ENCODE data around the gene WWOX. TPM values are rescaled to one million over a fixed set of nuclear protein-coding genes. Genes with fewer than 3 reads are reported as not detected.

Gene WWOX
- total and polyA plus RNA-seq, 2 of the 13 experiments (the other 11 are each of a cell fraction or from before 2014, with no cell fraction given), result 9.1 to 37.4 TPM

DNA sequence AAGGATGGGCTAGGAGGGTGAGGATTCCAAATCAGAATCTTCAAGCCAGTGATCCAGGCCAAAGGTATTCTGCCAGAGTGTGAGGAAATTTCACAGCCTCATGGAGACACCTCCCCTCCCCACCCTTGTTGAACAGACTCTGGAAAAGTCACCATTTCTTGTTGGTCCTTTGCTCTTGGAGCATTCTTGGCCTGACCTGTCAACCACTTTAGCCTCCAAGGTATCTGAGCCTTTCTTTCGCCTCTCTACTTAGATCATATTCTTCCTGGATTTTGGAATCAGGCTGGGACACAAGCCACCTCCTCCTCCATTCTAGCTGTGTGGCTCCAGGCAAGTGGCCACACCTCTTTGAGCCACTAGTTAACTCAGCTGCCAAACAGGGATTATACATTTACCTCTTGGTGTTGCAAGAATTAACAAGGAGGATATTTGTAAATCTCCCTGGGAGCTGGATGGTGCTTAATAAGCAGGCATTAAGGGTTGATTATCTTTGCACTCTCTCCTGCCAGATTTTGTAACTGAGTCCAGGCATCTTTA, 193.5 kb downstream of the WWOX start (continued):
- TF ChIP-seq ZNF788 (CRISPR knock-in tag; IDR thresholded peaks at IDR 0.05; ENCODE audit: borderline replicate concordance), result peak; percentile 35; the same call in 1 of the 2 replicates
- TF ChIP-seq, protein P1, sequence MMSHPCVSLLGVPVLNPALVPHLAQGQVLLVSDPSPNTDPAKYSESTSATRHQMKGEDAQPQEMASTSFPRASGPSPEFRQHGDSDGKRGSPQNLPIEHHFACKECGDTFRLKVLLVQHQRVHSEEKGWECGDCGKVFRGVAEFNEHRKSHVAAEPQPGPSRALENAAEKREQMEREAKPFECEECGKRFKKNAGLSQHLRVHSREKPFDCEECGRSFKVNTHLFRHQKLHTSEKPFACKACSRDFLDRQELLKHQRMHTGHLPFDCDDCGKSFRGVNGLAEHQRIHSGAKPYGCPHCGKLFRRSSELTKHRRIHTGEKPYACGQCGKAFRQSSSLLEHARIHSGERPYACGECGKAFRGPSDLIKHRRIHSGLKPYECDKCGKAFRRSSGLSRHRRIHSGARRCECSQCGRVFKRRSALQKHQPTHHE (CRISPR knock-in tag; IDR thresholded peaks at IDR 0.05; ENCODE audit: borderline replicate concordance), result no peak
- peak; percentile 47; the same call in 1 of the 2 replicates for TF ChIP-seq FOSL2 (CRISPR knock-in tag; IDR thresholded peaks at IDR 0.05)
- TF ChIP-seq FOXK1 (CRISPR knock-in tag; IDR thresholded peaks at IDR 0.05; ENCODE audit: borderline replicate concordance, low read depth), result peak; percentile 34; the same call in 1 of the 2 replicates
- TF ChIP-seq PTBP1 (IDR thresholded peaks at IDR 0.05; ENCODE audit: low read depth, low read length, poor library complexity, severe bottlenecking), result no peak
- TF ChIP-seq ZNF564 (CRISPR knock-in tag; IDR thresholded peaks at IDR 0.05), result no peak
- TF ChIP-seq, protein P2, sequence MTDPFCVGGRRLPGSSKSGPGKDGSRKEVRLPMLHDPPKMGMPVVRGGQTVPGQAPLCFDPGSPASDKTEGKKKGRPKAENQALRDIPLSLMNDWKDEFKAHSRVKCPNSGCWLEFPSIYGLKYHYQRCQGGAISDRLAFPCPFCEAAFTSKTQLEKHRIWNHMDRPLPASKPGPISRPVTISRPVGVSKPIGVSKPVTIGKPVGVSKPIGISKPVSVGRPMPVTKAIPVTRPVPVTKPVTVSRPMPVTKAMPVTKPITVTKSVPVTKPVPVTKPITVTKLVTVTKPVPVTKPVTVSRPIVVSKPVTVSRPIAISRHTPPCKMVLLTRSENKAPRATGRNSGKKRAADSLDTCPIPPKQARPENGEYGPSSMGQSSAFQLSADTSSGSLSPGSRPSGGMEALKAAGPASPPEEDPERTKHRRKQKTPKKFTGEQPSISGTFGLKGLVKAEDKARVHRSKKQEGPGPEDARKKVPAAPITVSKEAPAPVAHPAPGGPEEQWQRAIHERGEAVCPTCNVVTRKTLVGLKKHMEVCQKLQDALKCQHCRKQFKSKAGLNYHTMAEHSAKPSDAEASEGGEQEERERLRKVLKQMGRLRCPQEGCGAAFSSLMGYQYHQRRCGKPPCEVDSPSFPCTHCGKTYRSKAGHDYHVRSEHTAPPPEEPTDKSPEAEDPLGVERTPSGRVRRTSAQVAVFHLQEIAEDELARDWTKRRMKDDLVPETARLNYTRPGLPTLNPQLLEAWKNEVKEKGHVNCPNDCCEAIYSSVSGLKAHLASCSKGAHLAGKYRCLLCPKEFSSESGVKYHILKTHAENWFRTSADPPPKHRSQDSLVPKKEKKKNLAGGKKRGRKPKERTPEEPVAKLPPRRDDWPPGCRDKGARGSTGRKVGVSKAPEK (CRISPR knock-in tag; IDR thresholded peaks at IDR 0.05; ENCODE audit: borderline replicate concordance), result no peak
- TF ChIP-seq PAF1 (CRISPR knock-in tag; IDR thresholded peaks at IDR 0.05), result no peak
- TF ChIP-seq, protein P3, sequence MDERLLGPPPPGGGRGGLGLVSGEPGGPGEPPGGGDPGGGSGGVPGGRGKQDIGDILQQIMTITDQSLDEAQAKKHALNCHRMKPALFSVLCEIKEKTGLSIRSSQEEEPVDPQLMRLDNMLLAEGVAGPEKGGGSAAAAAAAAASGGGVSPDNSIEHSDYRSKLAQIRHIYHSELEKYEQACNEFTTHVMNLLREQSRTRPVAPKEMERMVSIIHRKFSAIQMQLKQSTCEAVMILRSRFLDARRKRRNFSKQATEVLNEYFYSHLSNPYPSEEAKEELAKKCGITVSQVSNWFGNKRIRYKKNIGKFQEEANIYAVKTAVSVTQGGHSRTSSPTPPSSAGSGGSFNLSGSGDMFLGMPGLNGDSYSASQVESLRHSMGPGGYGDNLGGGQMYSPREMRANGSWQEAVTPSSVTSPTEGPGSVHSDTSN (CRISPR knock-in tag; IDR thresholded peaks at IDR 0.05), result no peak
- TF ChIP-seq ZNF17 (CRISPR knock-in tag; IDR thresholded peaks at IDR 0.05), result no peak
- peak; percentile 40; the same call in 1 of the 2 replicates for TF ChIP-seq HNF4A (CRISPR knock-in tag; IDR thresholded peaks at IDR 0.05)
- TF ChIP-seq SMAD3 (CRISPR knock-in tag; IDR thresholded peaks at IDR 0.05), result no peak
- TF ChIP-seq GATAD2A (CRISPR knock-in tag; IDR thresholded peaks at IDR 0.05), result peak; percentile 80
- TF ChIP-seq ZNF446 (CRISPR knock-in tag; IDR thresholded peaks at IDR 0.05), result 0 out of 2 replicates have a peak, but pooled peaks have one; percentile 35
- TF ChIP-seq ZNF790 (CRISPR knock-in tag; IDR thresholded peaks at IDR 0.05; ENCODE audit: borderline replicate concordance), result 0 out of 2 replicates have a peak, but pooled peaks have one; percentile 26
- TF ChIP-seq, protein P4, sequence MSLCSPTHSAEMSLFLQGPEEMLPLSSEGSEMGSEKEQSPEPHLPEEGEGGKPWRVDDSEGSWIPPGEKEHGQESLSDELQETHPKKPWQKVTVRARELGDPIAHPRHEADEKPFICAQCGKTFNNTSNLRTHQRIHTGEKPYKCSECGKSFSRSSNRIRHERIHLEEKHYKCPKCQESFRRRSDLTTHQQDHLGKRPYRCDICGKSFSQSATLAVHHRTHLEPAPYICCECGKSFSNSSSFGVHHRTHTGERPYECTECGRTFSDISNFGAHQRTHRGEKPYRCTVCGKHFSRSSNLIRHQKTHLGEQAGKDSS (CRISPR knock-in tag; IDR thresholded peaks at IDR 0.05; ENCODE audit: borderline replicate concordance, low read depth), result no peak
- TF ChIP-seq GFI1 (CRISPR knock-in tag; IDR thresholded peaks at IDR 0.05; ENCODE audit: borderline replicate concordance), result no peak
- no peak for TF ChIP-seq PHF8 (CRISPR knock-in tag; IDR thresholded peaks at IDR 0.05)
- TF ChIP-seq ATAD3A (CRISPR knock-in tag; IDR thresholded peaks at IDR 0.05), result no peak
- no peak for TF ChIP-seq HHEX (CRISPR knock-in tag; IDR thresholded peaks at IDR 0.05)
- TF ChIP-seq HNRNPH1 (optimal IDR thresholded peaks at IDR 0.05; ENCODE audit: low read depth, low read length), result no peak
- TF ChIP-seq ZNF567 (CRISPR knock-in tag; IDR thresholded peaks at IDR 0.05; ENCODE audit: borderline replicate concordance), result no peak
- TF ChIP-seq SIX1 (CRISPR knock-in tag; IDR thresholded peaks at IDR 0.05; ENCODE audit: borderline replicate concordance), result no peak
- TF ChIP-seq NR2F2 (IDR thresholded peaks at IDR 0.05; ENCODE audit: borderline replicate concordance, low read depth), result no peak
- no peak for TF ChIP-seq ZFP37 (CRISPR knock-in tag; IDR thresholded peaks at IDR 0.05; ENCODE audit: borderline replicate concordance)
- TF ChIP-seq RARG (CRISPR knock-in tag; IDR thresholded peaks at IDR 0.05; ENCODE audit: low read depth), result no peak
- TF ChIP-seq EEA1 (CRISPR knock-in tag; IDR thresholded peaks at IDR 0.05; ENCODE audit: borderline replicate concordance), result no peak
